ENCODE results near the gene HLA-DPA1.
"Not testable (repeated sequence)": the region's sequence is repeated elsewhere in the genome, so short reads cannot be mapped to it uniquely, and the experiment has no call there.

HLA-DPA1 gene

GRCh38 chr6:33088258-33088930 is 14.9 kb upstream of the HLA-DPA1 start:
- DNase-seq = no peak

DNA sequence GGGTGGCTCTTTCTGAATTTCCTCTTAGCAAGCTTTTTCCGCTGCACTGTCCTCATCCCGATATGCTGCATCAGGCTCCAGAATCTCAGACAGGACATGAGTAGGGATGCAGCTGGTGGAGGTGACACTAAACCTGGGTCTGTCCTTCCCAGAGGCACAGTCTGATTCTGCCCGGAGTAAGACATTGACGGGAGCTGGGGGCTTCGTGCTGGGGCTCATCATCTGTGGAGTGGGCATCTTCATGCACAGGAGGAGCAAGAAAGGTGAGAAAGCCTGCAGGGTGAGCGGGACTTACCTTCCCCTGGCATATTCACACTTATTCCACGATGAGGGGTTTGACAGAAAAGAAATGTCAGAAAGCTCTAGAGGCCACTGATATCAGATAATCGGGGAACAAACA is 12.2 kb upstream of the HLA-DPA1 start:
- DNase-seq = no peak

DNA sequence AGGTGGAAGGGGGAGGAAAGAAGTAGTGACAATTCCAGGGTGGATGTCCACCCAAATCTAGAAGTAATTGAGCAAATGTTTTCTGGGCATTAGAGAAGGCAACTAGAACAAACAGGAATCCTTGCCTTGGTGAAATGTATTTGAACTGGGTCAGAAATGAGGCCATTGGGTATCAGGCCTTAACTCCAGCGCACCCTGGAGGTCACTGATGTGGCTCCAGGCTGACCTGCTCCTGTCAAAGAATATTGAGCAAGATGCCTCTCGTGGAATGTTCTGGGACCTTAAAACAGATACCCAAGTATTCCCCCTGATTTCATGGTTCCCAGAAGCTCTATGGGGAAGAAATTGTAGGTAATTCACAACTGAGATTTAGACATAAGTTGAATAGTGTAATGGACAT is 9.3 kb upstream of the HLA-DPA1 start:
- no peak for DNase-seq

DNA sequence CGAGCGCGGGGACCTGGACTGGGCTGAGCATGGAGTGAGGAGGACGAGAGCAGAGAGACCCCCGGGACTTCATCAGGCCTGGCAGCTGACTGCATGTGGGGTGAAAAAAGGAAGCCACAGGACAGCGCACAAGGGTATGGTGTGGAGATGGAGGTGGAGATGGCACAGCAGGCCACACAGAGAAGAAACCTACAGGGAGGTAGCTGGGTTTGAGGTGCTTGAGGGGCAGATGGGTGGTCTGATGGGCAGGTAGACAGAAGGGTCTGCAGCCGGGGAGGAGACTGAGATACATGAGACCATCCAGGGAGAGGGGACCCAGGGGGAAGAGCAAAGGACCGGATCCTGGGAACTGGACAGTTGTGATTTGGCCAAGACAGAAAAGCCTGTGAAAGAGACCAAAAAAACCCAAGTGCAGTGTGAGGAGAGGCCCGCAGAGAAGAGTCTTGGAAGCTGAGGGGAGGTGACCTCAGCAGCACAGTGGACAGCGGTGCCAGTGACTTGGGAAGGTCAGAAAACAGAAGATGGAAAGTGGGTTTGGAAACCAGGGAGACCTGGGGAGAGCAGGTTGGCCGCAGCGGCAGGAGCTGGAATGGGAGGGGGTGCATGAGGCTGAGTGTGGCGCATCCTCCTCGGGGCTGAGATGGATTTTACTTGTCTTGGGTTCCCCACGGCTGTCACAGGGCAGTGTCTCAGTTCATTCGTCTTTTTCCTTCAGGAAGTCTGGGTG is 7.8 kb upstream of the HLA-DPA1 start:
- no peak for DNase-seq

- DNase-seq = no peak
Observed at GRCh38 chr6:33080127-33081089, 7.0 kb upstream of the HLA-DPA1 start.

DNA sequence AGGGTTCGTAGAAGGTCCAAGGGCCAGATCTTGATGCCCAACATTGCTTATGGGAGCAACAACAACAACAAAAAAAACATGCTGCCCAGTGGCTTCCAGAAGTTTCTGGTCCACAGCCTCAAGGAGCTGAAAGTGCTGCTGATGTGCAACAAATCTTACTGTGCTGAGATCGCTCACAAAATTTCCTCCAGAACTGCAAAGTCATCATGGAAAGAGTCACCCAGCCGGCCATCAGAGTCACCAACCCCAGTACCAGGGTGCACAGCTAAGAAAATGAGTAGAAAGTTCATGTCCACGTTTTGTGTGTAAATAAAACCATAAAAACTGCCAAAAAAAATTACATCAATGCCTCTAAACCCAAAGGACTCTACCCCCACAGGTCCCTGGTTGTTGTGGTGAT is 6.1 kb upstream of the HLA-DPA1 start:
- DNase-seq = no peak

- DNase-seq = no peak
Observed at GRCh38 chr6:33078919-33079521, 5.6 kb upstream of the HLA-DPA1 start.

DNA sequence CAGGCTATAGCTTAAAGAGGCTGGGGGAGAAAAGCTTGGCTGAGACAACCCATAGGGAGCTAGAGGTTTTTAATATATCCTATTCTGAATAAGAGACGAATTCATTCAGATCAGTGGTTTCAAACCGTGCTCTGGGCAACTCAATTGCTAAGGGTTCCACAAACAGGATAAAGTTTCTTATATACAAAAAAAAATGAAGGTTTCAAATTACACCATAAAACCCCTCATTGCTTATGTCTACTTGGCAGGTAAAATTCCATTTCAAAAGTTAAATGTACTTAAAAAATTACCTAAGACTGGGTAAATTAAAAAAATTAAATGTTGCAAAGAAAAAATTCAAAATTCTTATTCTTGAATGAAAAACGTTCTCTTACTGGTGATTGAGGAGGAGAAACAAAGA is 5.0 kb upstream of the HLA-DPA1 start:
- DNase-seq = no peak

DNA sequence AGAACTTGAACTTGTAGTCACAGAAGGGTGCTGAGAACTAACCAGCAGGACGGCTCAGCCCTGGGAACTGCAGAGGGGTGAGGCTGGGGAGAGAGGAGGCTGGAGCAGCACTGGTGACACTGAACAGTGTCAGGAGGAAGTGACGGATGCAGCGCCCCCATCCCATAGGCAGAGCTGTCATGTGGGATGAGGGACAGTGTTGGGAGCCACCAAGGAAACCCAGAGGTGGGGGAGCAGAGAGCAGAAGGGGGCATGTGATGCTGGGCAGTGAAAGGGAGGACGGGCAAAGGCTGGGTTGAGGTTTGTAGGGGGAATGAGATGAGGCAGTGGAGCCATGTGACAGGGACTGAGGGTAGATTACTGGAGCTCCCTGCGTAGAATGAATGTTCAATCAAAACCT is 4.5 kb upstream of the HLA-DPA1 start:
- DNase-seq = no peak

DNA sequence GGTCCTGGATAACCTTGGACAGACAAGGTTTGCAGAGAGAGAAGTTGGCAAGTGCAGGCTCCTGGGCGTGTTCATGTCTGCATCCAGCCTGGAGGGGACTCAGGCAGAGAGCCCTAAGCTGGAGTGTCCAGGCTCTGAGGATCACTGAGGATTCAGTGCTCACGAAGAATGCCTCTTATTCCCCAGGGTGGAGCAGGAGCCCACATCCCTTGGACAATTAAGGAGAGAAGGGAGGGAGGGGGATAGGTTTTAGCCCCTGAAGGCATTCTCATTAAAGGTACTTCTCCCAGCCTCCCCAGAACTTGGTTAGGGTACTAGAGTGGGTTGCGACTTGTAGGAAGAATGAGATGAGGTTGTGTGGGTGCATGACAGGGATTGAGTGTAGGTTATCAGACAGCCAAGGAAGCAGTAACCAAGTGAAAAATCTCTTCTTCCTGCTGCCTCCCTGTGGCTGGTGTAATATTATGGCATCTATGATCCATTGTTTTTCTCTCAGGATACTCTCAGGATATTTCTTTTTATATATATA is 3.0 kb upstream of the HLA-DPA1 start:
- no peak for DNase-seq

DNA sequence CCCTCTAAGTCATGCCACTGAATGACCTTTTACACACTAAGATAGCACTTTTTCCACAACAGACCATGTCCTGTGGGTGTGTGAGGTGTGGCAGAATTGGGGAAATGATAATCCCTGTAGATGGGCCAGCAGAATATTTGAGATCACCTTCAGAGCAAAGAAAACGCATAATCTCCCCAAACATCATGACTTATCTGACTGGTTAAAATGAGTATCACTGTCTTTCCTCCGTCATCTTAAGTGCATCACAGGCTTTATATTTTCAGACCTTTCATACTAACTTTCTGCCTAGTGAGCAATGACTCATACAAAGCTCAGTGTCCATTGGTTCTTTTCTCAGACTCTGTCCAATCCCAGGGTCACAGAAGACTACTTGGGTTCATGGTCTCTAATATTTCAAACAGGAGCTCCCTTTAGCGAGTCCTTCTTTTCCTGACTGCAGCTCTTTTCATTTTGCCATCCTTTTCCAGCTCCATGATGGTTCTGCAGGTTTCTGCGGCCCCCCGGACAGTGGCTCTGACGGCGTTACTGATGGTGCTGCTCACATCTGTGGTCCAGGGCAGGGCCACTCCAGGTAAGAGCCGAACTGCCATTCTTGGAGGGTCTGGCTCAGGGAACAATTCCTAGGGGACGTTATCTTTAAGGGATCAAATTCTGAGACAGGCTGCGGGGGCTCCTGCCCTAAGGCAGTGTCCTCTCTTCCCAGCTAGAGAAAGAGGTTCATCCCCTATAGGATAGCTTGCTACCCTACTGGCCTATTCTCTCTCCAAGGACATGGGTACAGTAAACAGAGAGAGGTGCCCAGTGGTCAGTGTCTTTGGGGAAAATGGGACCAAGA is 2.3 kb upstream of the HLA-DPA1 start, which contains the start of gene HLA-DPB1:
HLA-DPB1 (plus strand) TSS at position 423 of the 838 bp plus-strand sequence; CDS start at position 475, 52 bp downstream.
- no peak for DNase-seq

GRCh38 chr6:33075208-33075567 is 1.7 kb upstream of the HLA-DPA1 start:
- DNase-seq = no peak

DNA sequence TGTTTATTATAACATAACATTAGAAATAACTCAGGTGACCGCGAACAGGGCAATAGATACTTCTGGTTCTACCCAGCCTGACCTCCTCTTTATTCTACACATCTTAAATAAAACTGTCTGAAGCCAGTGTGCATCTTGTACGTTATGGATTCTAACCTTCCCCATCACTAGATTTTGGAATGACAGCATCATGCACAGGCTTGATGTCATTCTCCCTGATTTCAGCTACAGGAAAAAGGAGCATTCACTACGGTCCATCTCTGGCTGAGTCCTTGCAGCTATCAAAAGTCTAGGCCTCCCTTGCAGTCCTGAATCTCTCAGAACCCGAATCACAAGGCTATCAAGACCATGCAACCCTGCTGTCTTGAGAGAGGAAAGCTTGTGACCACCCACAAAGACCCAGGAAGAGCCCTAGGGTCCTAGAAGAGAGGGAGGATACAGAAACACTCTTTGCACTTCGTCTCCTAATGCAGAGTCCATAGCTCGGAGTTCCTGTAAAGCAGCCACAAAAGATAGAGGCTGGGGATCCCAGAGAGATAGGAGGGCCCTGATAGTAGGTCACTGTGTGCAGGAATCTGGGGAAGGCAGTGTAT is 845 bp downstream of the HLA-DPA1 start:
- no peak for DNase-seq

GRCh38 chr6:33071569-33071968 is 1.9 kb downstream of the HLA-DPA1 start:
- no peak for DNase-seq

DNA sequence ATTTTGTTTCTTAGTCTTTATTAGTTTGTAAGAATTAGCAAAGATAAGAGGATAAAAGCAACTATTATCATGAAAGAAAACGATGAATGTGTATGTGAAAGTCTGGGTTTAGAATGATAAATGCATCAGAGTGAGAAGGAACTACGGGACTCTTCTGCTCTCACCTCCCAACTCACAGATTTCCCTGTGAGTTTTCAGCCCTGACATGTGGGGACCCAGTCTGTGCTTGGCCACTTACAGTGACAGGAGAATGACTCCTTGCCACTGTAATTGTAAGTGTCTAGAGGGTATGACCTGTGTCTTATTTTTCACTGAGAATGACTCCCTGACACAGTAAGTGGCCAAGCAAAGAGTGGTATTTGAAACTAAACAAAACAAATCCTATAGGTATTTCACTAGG is 2.5 kb downstream of the HLA-DPA1 start:
- DNase-seq = no peak

GRCh38 chr6:33069021-33069738 is 4.3 kb downstream of the HLA-DPA1 start:
- DNase-seq = no peak

GRCh38 chr6:33066917-33067521 is 6.4 kb downstream of the HLA-DPA1 start:
- DNase-seq = no peak

- DNase-seq = no peak
Observed at GRCh38 chr6:33065312-33065711, 8.1 kb downstream of the HLA-DPA1 start.

DNA sequence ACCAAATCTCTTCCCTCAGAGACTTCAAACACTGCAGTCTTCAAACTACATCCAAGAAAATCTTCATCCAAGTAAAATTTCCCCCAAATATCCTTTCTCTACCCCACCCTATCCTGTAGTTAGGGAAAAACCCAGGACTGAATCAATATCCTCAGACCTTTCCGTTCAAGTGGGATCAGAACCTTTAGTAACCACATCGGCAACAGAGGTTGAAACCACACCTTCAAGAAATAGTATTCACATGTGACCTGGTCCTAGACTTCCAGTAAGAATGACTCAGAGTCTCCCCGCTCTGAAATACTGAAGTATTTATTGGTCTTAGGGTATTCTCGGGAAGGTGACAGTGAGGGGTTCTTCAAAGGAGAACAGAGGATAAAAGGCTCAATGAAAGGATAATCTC is 8.7 kb downstream of the HLA-DPA1 start:
- DNase-seq = no peak

- not testable (repeated sequence) for DNase-seq
Observed at GRCh38 chr6:33063435-33063834, 10.0 kb downstream of the HLA-DPA1 start.

Data from stimulated activated CD4-positive, alpha-beta T cell treated with anti-CD3 and anti-CD28 coated beads, Interleukin-4, amount 100 ng/mL, for 1 hour (primary cell).